ENCODE measurements around the gene MARS2.

DNA sequence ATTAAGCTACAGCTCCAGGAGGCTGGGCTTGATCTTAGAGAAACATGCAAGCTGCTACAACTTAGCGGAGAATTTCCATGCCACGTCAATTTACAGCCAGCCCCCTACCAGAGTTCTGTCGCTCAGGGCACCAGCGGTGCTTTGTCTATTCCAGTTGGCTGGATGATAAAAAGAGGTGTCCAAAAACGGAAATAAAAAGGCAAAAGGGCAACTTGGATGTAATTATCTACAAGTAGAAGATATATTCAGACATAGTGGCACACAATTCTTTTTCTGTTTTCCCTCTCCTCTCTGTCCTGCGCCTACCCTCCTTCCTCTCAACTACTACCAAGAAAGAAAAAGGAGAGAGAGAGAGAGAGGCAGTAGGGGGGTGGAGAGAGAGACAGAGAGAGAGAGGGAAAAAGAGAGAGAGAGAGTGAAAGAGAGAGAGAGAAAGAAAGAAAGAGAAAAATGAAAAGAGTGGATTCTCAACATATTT, 29.4 kb upstream of the MARS2 start:
- TF ChIP-seq, protein P1, sequence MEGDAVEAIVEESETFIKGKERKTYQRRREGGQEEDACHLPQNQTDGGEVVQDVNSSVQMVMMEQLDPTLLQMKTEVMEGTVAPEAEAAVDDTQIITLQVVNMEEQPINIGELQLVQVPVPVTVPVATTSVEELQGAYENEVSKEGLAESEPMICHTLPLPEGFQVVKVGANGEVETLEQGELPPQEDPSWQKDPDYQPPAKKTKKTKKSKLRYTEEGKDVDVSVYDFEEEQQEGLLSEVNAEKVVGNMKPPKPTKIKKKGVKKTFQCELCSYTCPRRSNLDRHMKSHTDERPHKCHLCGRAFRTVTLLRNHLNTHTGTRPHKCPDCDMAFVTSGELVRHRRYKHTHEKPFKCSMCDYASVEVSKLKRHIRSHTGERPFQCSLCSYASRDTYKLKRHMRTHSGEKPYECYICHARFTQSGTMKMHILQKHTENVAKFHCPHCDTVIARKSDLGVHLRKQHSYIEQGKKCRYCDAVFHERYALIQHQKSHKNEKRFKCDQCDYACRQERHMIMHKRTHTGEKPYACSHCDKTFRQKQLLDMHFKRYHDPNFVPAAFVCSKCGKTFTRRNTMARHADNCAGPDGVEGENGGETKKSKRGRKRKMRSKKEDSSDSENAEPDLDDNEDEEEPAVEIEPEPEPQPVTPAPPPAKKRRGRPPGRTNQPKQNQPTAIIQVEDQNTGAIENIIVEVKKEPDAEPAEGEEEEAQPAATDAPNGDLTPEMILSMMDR (IDR thresholded peaks at IDR 0.05 in 8 of 11, conservative IDR thresholded peaks at IDR 0.05 in 3 of 11): no peak
- TF ChIP-seq POLR2A (IDR thresholded peaks at IDR 0.05) (no peak), POLR2AphosphoS5 (IDR thresholded peaks at IDR 0.05) (no peak)
